GM23338 (cell line): ENCODE data around the gene ODR4.

ENCODE experiments used
- CTCF ChIP-seq, 2 experiments: fragments of 200-600 bp in 1 of 2; sonication (generic) in 1 of 2; conservative IDR thresholded peaks; 2 replicates each; pipeline versions ENCODE4 v1.5.1 to v1.6.1; 2016 to 2017; ENCODE audit warnings: antibody characterized with exemption in 2 of 2, low read depth in 2 of 2, mild to moderate bottlenecking in 2 of 2, moderate library complexity in 1 of 2
- EZH2 ChIP-seq: fragments of 200-600 bp; sonication (generic); IDR thresholded peaks from one replicate; pipeline ENCODE4 v1.8.0; 2017; ENCODE audit warnings: antibody characterized with exemption, mild to moderate bottlenecking, low read depth; ENCODE audit not compliant: unreplicated experiment
- REST ChIP-seq: IDR thresholded peaks from one replicate; pipeline ENCODE4 v1.6.1; 2018; ENCODE audit warnings: antibody characterized with exemption; ENCODE audit not compliant: unreplicated experiment

GRCh38 chr1:186327331-186327730, 48.3 kb upstream of the ODR4 start:
- no peak for TF ChIP-seq CTCF (conservative IDR thresholded peaks at IDR 0.05; ENCODE audit: low read depth in 2 of 2)
- TF ChIP-seq EZH2 = no peak
- TF ChIP-seq REST = no peak
